Colonic mucosa (tissue), 4 donors: ENCODE data around the gene FRMD1. TPM values are rescaled to one million over a fixed set of nuclear protein-coding genes. Genes with fewer than 3 reads are reported as not detected.

Experiments
- DNase-seq: peaks from one replicate; pipeline ENCODE4 v3.0.0-alpha.2; 2020
- H3K27ac ChIP-seq: fragments of 200-600 bp; one replicate; pipeline ENCODE4 v1.8.0; 2021
- H3K27me3 ChIP-seq: fragments of 200-600 bp; one replicate; pipeline ENCODE4 v1.8.0; 2021
- H3K36me3 ChIP-seq: fragments of 200-600 bp; one replicate; pipeline ENCODE4 v1.8.0; 2021
- H3K4me1 ChIP-seq: fragments of 200-600 bp; one replicate; pipeline ENCODE4 v1.8.0; 2021; ENCODE audit warnings: mild to moderate bottlenecking
- H3K4me3 ChIP-seq: fragments of 200-600 bp; one replicate; pipeline ENCODE4 v1.8.0; 2021
- H3K9ac ChIP-seq, 2 donors: one replicate each; pipeline ENCODE4 v1.7.0; 2013; ENCODE audit warnings: control low read depth in 2 of 2, low read depth in 2 of 2, low read length in 2 of 2
- H3K9me3 ChIP-seq: fragments of 200-600 bp; one replicate; pipeline ENCODE4 v1.8.0; 2021
- intact Hi-C: fragments of 100-400 bp; cut with DNase I; formaldehyde crosslinking; loops from one replicate; pipeline ENCODE4 v1.14.1; 2022
- total RNA-seq, 2 donors: library from RNA; stranded (reverse); fragmentation: NEBNext Ultra II Directional in 1 of 2; extraction: Animal tissue kit (Norgen Biotek cat#: 25700) in 1 of 2; gene quantifications; one replicate each; pipeline ENCODE4 v1.2.1, GENCODE V29; 2021
- TF ChIP-seq, protein P1 (sequence below): fragments of 200-600 bp; IDR thresholded peaks from one replicate; pipeline ENCODE4 v1.8.0; 2022; ENCODE audit warnings: antibody characterized with exemption, mild to moderate bottlenecking
- donor health status: healthy.
- donor health status: DM: no; HTN: no; CAD: no.
- donor health status: DM: no; HTN: no; CAD: no.

Gene FRMD1
- total RNA-seq, 2 donors from 2014 or later: 2.3 to 21.0 TPM

DNA sequence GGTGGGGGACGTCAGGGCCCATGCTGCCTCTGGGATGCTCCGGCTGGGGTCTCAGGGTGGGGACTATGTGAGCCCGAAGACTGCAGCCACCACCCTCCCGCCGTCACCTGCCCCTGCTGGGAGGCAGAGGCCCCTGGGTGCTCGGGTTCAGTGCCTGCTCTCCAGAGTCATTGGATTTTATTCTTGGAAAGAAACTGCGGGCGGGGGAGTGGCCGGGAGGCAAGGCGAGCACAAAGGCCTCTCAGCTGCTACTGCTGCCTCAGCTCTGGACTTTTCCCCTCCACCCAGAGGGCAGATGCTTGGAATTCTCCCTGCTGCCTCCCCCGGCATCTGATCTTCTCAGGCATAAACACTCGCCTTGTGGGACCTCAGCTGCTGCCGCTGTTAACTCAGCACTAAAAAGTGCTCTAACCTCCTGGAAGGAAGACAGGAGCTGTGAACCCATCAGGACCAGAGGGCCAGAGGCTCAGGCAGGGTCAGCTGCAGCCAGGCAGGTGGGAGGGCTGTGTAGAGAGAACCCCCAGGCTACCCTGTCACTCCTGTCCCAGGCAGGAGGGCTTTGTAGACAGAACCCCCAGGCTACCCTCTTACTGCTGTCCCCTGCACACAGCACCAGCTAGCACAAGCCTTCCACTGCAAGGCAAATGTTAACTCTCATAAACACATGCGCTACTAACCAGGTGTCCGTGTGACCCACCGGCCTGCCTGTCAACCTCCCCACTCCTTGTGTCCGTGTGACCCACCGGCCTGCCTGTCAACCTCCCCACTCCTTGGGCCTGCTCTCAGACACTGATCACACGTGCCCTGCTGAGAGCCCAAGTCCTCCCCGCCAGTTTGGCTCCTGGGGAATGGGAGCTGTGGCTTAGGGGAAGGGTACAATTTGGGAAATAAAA, 9.4 kb upstream of the FRMD1 start:
- Histone ChIP-seq H3K9ac (peak overlapping the region; percentile 37 to 48), H3K27me3 (no peaks in the 10 kb centered on the region), H3K4me3 (no peak overlapping the region), H3K36me3 (no peaks in the 10 kb centered on the region), H3K9me3 (no peaks in the 10 kb centered on the region), H3K27ac (no peak overlapping the region), H3K4me1 (peaks cover 13% of the 10 kb centered on the region)
- intact Hi-C loops: no loop called here
- TF ChIP-seq, protein P1, sequence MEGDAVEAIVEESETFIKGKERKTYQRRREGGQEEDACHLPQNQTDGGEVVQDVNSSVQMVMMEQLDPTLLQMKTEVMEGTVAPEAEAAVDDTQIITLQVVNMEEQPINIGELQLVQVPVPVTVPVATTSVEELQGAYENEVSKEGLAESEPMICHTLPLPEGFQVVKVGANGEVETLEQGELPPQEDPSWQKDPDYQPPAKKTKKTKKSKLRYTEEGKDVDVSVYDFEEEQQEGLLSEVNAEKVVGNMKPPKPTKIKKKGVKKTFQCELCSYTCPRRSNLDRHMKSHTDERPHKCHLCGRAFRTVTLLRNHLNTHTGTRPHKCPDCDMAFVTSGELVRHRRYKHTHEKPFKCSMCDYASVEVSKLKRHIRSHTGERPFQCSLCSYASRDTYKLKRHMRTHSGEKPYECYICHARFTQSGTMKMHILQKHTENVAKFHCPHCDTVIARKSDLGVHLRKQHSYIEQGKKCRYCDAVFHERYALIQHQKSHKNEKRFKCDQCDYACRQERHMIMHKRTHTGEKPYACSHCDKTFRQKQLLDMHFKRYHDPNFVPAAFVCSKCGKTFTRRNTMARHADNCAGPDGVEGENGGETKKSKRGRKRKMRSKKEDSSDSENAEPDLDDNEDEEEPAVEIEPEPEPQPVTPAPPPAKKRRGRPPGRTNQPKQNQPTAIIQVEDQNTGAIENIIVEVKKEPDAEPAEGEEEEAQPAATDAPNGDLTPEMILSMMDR: no peak
- peak; percentile 74 for DNase-seq

DNA sequence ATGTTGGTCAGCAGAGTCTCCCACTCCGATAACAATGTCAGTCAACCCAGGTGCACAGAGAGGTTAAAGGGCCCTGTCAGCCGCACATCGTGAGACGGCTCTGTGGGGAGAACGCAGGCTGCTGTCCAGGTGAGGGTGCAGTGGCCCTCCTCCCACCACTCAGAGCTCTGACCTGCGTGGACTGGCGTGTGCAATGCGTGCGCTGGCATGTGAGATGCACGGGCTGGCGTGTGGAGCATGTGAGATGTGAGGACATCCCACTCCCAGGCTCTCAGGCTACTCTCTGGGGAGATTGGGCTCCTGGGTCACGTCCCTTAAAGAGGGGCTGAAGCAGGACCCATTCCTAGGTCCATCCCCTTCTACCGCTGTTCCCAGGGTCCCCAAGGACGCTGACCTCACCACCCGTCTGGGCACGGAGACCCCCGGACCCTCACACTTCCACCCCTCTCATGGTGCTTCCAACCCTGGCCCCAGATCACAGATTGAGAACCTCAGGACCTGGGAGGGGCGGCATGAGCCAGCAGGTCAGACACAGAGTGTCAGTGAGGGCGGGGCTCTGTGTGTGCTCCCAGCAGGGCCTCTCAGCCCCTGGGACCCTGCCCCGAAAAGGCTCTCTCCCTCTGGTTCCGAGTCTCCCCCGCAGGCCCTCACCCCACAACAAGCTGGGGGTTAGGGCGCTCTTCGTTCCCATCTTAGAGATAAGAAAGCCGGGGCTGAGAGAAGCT, 8.6 kb upstream of the FRMD1 start:
- H3K4me3 ChIP-seq: no peak overlapping the region
- no peaks in the 10 kb centered on the region for H3K9me3 ChIP-seq
- H3K27ac ChIP-seq: no peak overlapping the region
- TF ChIP-seq, protein P1: no peak
- H3K36me3 ChIP-seq: no peaks in the 10 kb centered on the region
- peak overlapping the region in 1 of 2 donors; percentile 37 for H3K9ac ChIP-seq
- peaks cover 19% of the 10 kb centered on the region for H3K4me1 ChIP-seq
- intact Hi-C loops: no loop called here
- no peaks in the 10 kb centered on the region for H3K27me3 ChIP-seq
- no peak for DNase-seq

DNA sequence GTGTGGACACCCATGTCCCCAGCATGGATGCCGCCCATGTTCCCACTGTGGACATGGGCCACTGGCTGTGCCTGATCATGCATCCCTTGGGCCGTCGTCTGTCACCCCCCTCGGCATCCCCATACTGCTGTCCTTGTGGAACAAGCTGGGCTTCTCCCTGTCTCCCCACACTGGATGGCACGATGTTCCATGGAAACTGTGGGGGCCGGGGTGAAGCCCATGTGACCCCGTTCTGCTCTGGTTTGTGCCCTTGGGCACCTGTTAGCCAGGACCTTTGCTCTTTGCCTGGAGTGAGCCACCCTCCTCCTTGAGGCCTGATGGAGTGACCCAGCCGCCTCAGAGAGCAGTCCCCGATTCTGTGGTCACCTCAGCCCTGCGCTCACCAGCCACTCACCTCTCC, 7.6 kb upstream of the FRMD1 start:
- Histone ChIP-seq H3K27ac (no peak overlapping the region), H3K4me1 (peaks cover 19% of the 10 kb centered on the region), H3K27me3 (no peaks in the 10 kb centered on the region), H3K4me3 (no peak overlapping the region), H3K36me3 (no peaks in the 10 kb centered on the region), H3K9ac (no peak overlapping the region), H3K9me3 (no peaks in the 10 kb centered on the region)
- intact Hi-C loops: no loop called here
- DNase-seq: no peak
- TF ChIP-seq, protein P1: no peak

DNA sequence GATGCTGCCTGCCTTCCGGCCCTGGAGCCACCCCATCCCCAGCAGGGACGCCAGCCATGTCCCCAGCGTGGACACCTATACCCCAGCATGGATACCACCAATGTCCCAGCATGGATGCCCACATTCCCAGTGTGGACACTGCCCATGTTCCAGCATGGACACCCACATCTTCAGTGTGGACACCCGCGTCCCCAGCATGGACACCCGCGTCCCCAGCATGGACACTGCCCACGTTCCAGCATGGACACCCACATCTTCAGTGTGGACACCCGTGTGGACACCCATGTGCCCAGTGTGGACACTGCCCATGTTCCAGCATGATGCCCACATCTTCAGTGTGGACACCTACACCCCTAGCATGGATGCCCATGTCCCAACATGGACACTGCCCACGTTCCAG, 7.1 kb upstream of the FRMD1 start:
- H3K27me3 ChIP-seq: no peaks in the 10 kb centered on the region
- H3K4me3 ChIP-seq: no peak overlapping the region

DNA sequence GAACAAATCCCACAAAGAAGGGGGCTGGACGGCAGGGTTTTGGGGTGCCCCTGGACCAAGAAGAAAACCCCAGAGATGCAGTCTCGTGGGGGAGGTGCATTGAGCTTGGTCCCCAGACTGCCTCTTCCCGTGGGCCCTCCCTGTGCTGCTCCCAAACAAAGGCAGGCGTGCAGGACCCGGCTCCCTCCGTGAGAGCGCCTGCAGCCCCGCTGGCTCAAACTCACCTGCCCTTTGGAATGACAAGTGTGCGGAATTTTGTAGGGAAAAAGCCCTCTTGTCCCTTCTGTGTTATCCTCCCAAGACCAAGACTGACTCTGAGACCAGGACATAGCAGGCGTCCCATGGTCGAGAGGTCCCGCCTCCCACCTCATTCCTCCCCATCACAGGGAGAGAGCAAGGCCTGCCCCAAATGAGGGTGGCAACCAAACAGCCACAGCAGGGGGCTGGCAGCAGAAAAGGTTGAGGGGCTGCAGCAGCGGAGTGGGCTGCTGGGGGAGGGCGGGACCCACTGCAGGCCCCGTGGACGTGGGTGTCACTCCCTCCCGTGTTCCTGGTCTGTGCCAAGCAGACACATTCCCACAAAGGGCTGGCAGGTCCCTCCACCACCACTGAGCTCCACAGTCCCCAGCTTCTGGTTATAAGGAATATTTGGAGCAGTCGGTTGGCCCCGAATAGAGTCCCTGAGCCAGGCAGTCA, 5.6 kb upstream of the FRMD1 start:
- peaks cover 17% of the 10 kb centered on the region for H3K4me1 ChIP-seq
- H3K27me3 ChIP-seq: no peaks in the 10 kb centered on the region
- no peak overlapping the region for H3K4me3 ChIP-seq
- no peak overlapping the region for H3K9ac ChIP-seq
- intact Hi-C loops: no loop called here
- no peaks in the 10 kb centered on the region for H3K9me3 ChIP-seq
- DNase-seq: no peak
- no peak overlapping the region for H3K27ac ChIP-seq
- H3K36me3 ChIP-seq: no peaks in the 10 kb centered on the region
- TF ChIP-seq, protein P1: no peak

More for the DNA sequence above, 7.1 kb upstream of the FRMD1 start:
- H3K27ac ChIP-seq: no peak overlapping the region
- no peak for DNase-seq
- no peaks in the 10 kb centered on the region for H3K9me3 ChIP-seq
- no peak overlapping the region for H3K9ac ChIP-seq
- peaks cover 19% of the 10 kb centered on the region for H3K4me1 ChIP-seq
- intact Hi-C loops: no loop called here
- no peaks in the 10 kb centered on the region for H3K36me3 ChIP-seq
- TF ChIP-seq, protein P1: no peak
